ENCODE results near the gene TNFSF9. TPM values are rescaled to one million over a fixed set of nuclear protein-coding genes. Genes with fewer than 3 reads are reported as not detected.
A peak's percentile ranks its signal among the peaks of the same experiment; 100 is the strongest.

The TNFSF9 gene
- total RNA-seq, 2 experiments from 2014 or later = 1.5 to 1.8 TPM

- peaks cover 21% of the 10 kb centered on the region for H3K36me3 Mint-ChIP-seq (ENCODE audit: low read depth)
- ChIA-PET CTCF (no interaction called here), POLR2A (interaction anchor here (1.2 kb wide), 1 partner anchor 59 kb away, joined by 4 read pairs; the partner anchor contains the start of gene KHSRP)
- Histone ChIP-seq H3K9me3 (ENCODE audit: control insufficient read depth in 1 of 2, insufficient read depth in 1 of 2, low read length in 2 of 2) (no peaks in the 10 kb centered on the region), H3K4me3 (ENCODE audit: low read length) (no peak overlapping the region), H3K36me3 (ENCODE audit: insufficient read depth, low read length) (peaks cover 13% of the 10 kb centered on the region), H3K27me3 (ENCODE audit: control insufficient read depth in 1 of 2, insufficient read depth in 2 of 2, low read length in 2 of 2) (no peaks in the 10 kb centered on the region), H3K4me1 (ENCODE audit: insufficient read depth, low read length) (peaks cover 42% of the 10 kb centered on the region), H3K27ac (ENCODE audit: low read depth in 1 of 2, low read length in 2 of 2) (no peak overlapping the region)
- H3K27ac Mint-ChIP-seq = peak overlapping the region; percentile 98
- H3K4me3 Mint-ChIP-seq = peak overlapping the region; percentile 65
- no peak for DNase-seq
- H3K9me3 Mint-ChIP-seq = no peaks in the 10 kb centered on the region
- no peak for ATAC-seq (ENCODE audit: poor library complexity)
- no peaks in the 10 kb centered on the region for H3K27me3 Mint-ChIP-seq
- peaks cover 46% of the 10 kb centered on the region for H3K4me1 Mint-ChIP-seq (ENCODE audit: low read depth)
- no peak for TF ChIP-seq CTCF (IDR thresholded peaks at IDR 0.05)
- intact Hi-C loops (cut with DNase I, micrococcal nuclease) = no loop called here
These were observed 47.6 kb upstream of the TNFSF9 start for GRCh38 chr19:6483235-6483634.

- DNase-seq = no peak
- ATAC-seq (ENCODE audit: poor library complexity) = no peak
- Histone ChIP-seq H3K4me1 (ENCODE audit: insufficient read depth, low read length) (peaks cover 36% of the 10 kb centered on the region), H3K4me3 (ENCODE audit: low read length) (no peak overlapping the region), H3K9me3 (ENCODE audit: control insufficient read depth in 1 of 2, insufficient read depth in 1 of 2, low read length in 2 of 2) (no peaks in the 10 kb centered on the region), H3K27ac (ENCODE audit: low read depth in 1 of 2, low read length in 2 of 2) (no peak overlapping the region), H3K27me3 (ENCODE audit: control insufficient read depth in 1 of 2, insufficient read depth in 2 of 2, low read length in 2 of 2) (no peaks in the 10 kb centered on the region), H3K36me3 (ENCODE audit: insufficient read depth, low read length) (peaks cover 3% of the 10 kb centered on the region)
- Mint-ChIP-seq H3K4me1 (ENCODE audit: low read depth) (peaks cover 44% of the 10 kb centered on the region), H3K27me3 (no peaks in the 10 kb centered on the region), H3K4me3 (no peak overlapping the region), H3K27ac (peak overlapping the region; percentile 98), H3K9me3 (no peaks in the 10 kb centered on the region), H3K36me3 (ENCODE audit: low read depth) (peaks cover 21% of the 10 kb centered on the region)
- no peak for TF ChIP-seq CTCF (IDR thresholded peaks at IDR 0.05)
- intact Hi-C loops (cut with DNase I, micrococcal nuclease) = no loop called here
- ChIA-PET CTCF (no interaction called here), POLR2A (no interaction called here)
These were observed 46.6 kb upstream of the TNFSF9 start for GRCh38 chr19:6484230-6484629.

GRCh38 chr19:6484831-6485230 is 46.0 kb upstream of the TNFSF9 start:
- no peak for TF ChIP-seq CTCF (IDR thresholded peaks at IDR 0.05)
- peaks cover 44% of the 10 kb centered on the region for H3K4me1 Mint-ChIP-seq (ENCODE audit: low read depth)
- no peaks in the 10 kb centered on the region for H3K9me3 Mint-ChIP-seq
- Histone ChIP-seq H3K9me3 (ENCODE audit: control insufficient read depth in 1 of 2, insufficient read depth in 1 of 2, low read length in 2 of 2) (no peaks in the 10 kb centered on the region), H3K27me3 (ENCODE audit: control insufficient read depth in 1 of 2, insufficient read depth in 2 of 2, low read length in 2 of 2) (no peaks in the 10 kb centered on the region), H3K4me1 (ENCODE audit: insufficient read depth, low read length) (peaks cover 36% of the 10 kb centered on the region), H3K36me3 (ENCODE audit: insufficient read depth, low read length) (no peaks in the 10 kb centered on the region), H3K4me3 (ENCODE audit: low read length) (no peak overlapping the region), H3K27ac (ENCODE audit: low read depth in 1 of 2, low read length in 2 of 2) (no peak overlapping the region)
- CTCF ChIA-PET = no interaction called here
- ATAC-seq (ENCODE audit: poor library complexity) (no peak), DNase-seq (no peak)
- peaks cover 21% of the 10 kb centered on the region for H3K36me3 Mint-ChIP-seq (ENCODE audit: low read depth)
- intact Hi-C loops (cut with DNase I, micrococcal nuclease) = no loop called here
- POLR2A ChIA-PET = no interaction called here
- H3K27me3 Mint-ChIP-seq = no peaks in the 10 kb centered on the region
- no peak overlapping the region for H3K4me3 Mint-ChIP-seq
- H3K27ac Mint-ChIP-seq = no peak overlapping the region
